ENCODE measurements around the gene EML4. TPM values are rescaled to one million over a fixed set of nuclear protein-coding genes. Genes with fewer than 3 reads are reported as not detected.

The EML4 gene
- total and polyA plus RNA-seq, 9 of the 15 experiments (the other 6 are each of a cell fraction or from before 2014, with no cell fraction given): 14.7 to 48.3 (median 36.5) TPM

DNA sequence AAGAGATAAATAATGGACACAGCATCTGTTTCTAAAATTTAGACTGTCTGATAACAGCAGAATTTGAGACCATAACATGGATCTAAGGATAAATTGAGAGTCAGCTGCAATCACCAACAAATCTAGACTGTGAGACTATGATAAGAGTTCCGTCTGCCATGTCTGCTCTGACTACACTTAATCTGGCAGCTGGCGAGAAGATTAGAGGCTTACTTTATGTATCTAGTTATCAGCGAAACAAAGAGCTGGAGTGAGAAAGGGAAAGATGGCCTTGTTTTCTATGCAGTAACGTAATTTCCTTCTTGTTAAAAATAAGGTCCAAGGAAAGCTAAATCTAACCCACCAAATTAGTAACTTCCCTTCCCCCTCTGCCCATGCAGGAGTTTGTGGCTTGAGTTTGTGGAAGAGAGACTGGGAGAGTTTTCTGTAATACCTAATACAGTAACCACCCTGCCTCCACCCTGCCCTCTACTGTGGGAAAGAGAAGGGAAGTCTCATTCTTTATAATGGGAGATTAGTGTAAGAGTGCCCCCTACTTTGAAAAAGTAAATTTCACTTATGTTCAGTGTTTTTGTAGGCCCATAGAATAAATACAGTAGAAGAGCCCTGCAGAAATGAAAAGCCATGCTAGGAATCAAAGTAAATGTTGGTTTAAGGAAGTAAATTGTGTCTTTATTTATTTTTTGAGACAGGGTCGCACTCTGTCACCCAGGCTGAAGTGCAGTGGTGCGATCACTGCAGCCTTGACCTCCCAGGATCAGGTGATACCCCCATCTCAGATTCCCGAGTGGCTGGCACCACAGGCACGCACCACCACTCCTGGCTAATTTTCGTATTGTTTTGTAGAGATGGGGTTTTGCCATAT lies 27.5 kb downstream of the EML4 start:
- Histone ChIP-seq H3K9me1 (ENCODE audit: control insufficient read depth, insufficient read depth, low read length) (no peaks in the 10 kb centered on the region), H2AFZ (ENCODE audit: low read depth, low read length) (peak overlapping the region; percentile 33), H3K9me3 (replicated peaks; ENCODE audit: control insufficient read depth, insufficient read depth, low read depth, low read length) (no peaks in the 10 kb centered on the region), H3K27me3 (ENCODE audit: control insufficient read depth in 2 of 2, insufficient read depth in 2 of 2, low read length in 2 of 2) (no peaks in the 10 kb centered on the region), H3K79me2 (ENCODE audit: control insufficient read depth, insufficient read depth, low read length) (peaks cover 17% of the 10 kb centered on the region; the same call in 2 of the 3 replicates), H3K4me2 (ENCODE audit: insufficient read depth, low read length) (peak overlapping the region; percentile 52), H4K20me1 (replicated peaks; ENCODE audit: control insufficient read depth, insufficient read depth, low read length) (0 out of 2 replicates have a peak, but pooled peaks cover 8% of the 10 kb centered on the region), H3K4me3 (no peak overlapping the region), H3K9ac (ENCODE audit: insufficient read depth in 1 of 2, low read depth in 2 of 2, low read length in 2 of 2) (no peak overlapping the region), H3K27ac (ENCODE audit: extremely low read depth, low read depth, low read length) (peak overlapping the region; percentile 46; the same call in 1 of the 3 replicates), H3K4me1 (replicated peaks in 1 of 2; ENCODE audit: control insufficient read depth in 2 of 2, insufficient read depth in 2 of 2, low read length in 2 of 2) (peaks cover 4 to 10% of the 10 kb centered on the region in 2 experiments; a peak in 3 of 5 replicates), H3K36me3 (ENCODE audit: control insufficient read depth, insufficient read depth, low read length) (no peaks in the 10 kb centered on the region)
- intact Hi-C loops (cut with micrococcal nuclease): loop anchor here (1.0 to 10.0 kb wide), 4 partner anchors 42 to 322 kb away; partner anchors contain the start of gene COX7A2L
- ATAC-seq (peak; percentile 98), DNase-seq (ENCODE audit: extremely low read depth in 1 of 4, low spot score in 3 of 4) (peak; percentile 43 to 73 (median 60)), FAIRE-seq (peak; percentile 92)
- WGBS (ENCODE audit: insufficient coverage, low coverage, missing lambda C conversion rate): 39% methylated on average over 9 of the region's 9 CpGs
- no TSS peak for BruUV-seq (replicated peaks)
- POLR2A ChIA-PET: interaction anchor here (0.7 to 1.4 kb wide), 5 partner anchors 11 to 75 kb away, joined by 3 read pairs; no protein-coding TSS in a partner anchor
- CTCF ChIA-PET (ENCODE audit: low intra/inter-chr PET ratio): interaction anchor here (0.6 to 3.9 kb wide), 6 partner anchors 92 to 461 kb away, joined by 3 to 39 read pairs (median 4); no protein-coding TSS in a partner anchor
- in situ Hi-C loops (cut with MboI): loop anchor here (5.0 kb wide), 1 partner anchor 99 kb away; no protein-coding TSS in a partner anchor
- no peak for TF ChIP-seq ARHGAP35 (IDR thresholded peaks at IDR 0.05; ENCODE audit: partially characterized antibody)
- TF ChIP-seq KLF13 (tag; IDR thresholded peaks at IDR 0.05; ENCODE audit: borderline replicate concordance, low read depth): no peak
- TF ChIP-seq DMBX1 (CRISPR knock-in tag; IDR thresholded peaks at IDR 0.05; ENCODE audit: borderline replicate concordance): no peak
- no peak for TF ChIP-seq MAFG (tag; conservative IDR thresholded peaks at IDR 0.05)
- TF ChIP-seq, protein P1, sequence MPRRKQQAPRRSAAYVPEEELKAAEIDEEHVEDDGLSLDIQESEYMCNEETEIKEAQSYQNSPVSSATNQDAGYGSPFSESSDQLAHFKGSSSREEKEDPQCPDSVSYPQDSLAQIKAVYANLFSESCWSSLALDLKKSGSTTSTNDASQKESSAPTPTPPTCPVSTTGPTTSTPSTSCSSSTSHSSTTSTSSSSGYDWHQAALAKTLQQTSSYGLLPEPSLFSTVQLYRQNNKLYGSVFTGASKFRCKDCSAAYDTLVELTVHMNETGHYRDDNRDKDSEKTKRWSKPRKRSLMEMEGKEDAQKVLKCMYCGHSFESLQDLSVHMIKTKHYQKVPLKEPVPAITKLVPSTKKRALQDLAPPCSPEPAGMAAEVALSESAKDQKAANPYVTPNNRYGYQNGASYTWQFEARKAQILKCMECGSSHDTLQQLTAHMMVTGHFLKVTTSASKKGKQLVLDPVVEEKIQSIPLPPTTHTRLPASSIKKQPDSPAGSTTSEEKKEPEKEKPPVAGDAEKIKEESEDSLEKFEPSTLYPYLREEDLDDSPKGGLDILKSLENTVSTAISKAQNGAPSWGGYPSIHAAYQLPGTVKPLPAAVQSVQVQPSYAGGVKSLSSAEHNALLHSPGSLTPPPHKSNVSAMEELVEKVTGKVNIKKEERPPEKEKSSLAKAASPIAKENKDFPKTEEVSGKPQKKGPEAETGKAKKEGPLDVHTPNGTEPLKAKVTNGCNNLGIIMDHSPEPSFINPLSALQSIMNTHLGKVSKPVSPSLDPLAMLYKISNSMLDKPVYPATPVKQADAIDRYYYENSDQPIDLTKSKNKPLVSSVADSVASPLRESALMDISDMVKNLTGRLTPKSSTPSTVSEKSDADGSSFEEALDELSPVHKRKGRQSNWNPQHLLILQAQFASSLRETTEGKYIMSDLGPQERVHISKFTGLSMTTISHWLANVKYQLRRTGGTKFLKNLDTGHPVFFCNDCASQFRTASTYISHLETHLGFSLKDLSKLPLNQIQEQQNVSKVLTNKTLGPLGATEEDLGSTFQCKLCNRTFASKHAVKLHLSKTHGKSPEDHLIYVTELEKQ (CRISPR knock-in tag; IDR thresholded peaks at IDR 0.05): no peak
- TF ChIP-seq CEBPB (tag; IDR thresholded peaks at IDR 0.05): no peak
- peak; percentile 90 for TF ChIP-seq DPF2 (IDR thresholded peaks at IDR 0.05)
- peak in 1 of 2 experiments; percentile 86; a peak in 3 of 4 replicates for TF ChIP-seq RCOR1 (IDR thresholded peaks at IDR 0.05; ENCODE audit: borderline replicate concordance in 1 of 2, low read depth in 2 of 2, low read length in 2 of 2)
- no peak for TF ChIP-seq YY1 (IDR thresholded peaks at IDR 0.05; ENCODE audit: borderline replicate concordance in 1 of 3, control insufficient read depth in 1 of 3, extremely low read depth in 1 of 3, insufficient read depth in 3 of 3, insufficient read length in 1 of 3, insufficient replicate concordance in 2 of 3, low read depth in 1 of 3, low read length in 2 of 3)
- TF ChIP-seq FIP1L1 (IDR thresholded peaks at IDR 0.05; ENCODE audit: low read depth, low read length, poor library complexity, severe bottlenecking): no peak
- TF ChIP-seq KLF6 (CRISPR knock-in tag; IDR thresholded peaks at IDR 0.05; ENCODE audit: borderline replicate concordance): no peak
- 0 out of 2 replicates have a peak, but pooled peaks have one; percentile 10 for TF ChIP-seq NFE2 (IDR thresholded peaks at IDR 0.05; ENCODE audit: low read depth)
- no peak for TF ChIP-seq MTA3 (IDR thresholded peaks at IDR 0.05; ENCODE audit: borderline replicate concordance)
- TF ChIP-seq ARNT (IDR thresholded peaks at IDR 0.05): 0 out of 4 replicates have a peak, but pooled peaks of 1 of the 2 experiments have one; percentile 67
- TF ChIP-seq RFX1 (IDR thresholded peaks at IDR 0.05): no peak
- TF ChIP-seq ZNF212 (CRISPR knock-in tag; IDR thresholded peaks at IDR 0.05): no peak
- no peak for TF ChIP-seq TAF1 (IDR thresholded peaks at IDR 0.05; ENCODE audit: control insufficient read depth, extremely low read depth, insufficient read depth, low read length, severe bottlenecking)
